ENCODE data around the gene RTN4IP1. TPM values are rescaled to one million over a fixed set of nuclear protein-coding genes. Genes with fewer than 3 reads are reported as not detected.

Gene RTN4IP1, protein sequence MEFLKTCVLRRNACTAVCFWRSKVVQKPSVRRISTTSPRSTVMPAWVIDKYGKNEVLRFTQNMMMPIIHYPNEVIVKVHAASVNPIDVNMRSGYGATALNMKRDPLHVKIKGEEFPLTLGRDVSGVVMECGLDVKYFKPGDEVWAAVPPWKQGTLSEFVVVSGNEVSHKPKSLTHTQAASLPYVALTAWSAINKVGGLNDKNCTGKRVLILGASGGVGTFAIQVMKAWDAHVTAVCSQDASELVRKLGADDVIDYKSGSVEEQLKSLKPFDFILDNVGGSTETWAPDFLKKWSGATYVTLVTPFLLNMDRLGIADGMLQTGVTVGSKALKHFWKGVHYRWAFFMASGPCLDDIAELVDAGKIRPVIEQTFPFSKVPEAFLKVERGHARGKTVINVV
- total RNA-seq (2014; rRNA removed; shearing (Covaris generic)), result 20.1 and 23.3 TPM in 2 replicates

DNA sequence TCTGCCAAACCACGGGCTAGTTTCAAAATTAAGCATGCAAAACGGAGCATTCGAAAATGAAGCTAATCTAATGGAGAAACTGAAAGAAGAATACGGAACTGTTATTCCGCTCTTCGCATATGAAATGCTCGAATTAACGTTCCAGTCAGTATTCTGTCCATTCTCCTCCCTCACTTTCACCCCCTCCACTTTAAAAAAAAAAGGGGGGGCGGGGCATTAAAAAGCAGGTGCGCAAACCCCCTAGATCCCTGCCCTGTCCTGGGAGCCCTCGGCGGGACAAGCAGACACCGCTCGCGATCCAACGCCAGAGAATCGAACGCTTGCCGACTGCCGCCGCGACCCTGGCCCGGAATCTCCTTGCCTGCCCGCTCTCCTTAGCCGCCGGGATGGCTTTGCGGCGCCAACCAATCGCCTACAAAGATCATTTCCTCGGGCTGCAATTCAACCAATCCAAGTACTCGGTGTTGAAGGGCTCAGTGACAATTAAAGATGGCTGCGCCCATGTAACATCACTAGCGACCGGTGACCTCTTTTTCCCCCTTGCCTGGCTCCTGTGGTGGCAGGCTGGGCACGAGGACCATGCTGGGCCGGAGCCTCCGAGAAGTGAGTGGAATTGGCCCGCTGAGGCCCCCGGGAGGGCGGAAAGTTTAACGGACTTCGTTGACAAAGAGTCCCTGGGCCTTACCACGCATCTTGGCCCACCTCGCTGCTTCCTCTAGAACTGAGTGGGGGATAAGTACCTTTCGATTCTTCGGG lies at the start of gene RTN4IP1, which contains the start of gene QRSL1:
Gene RTN4IP1, minus strand, starts transcription at position 396 of the 756 bp plus-strand sequence. CDS start 477 bp downstream, outside the sequence.
Gene QRSL1, plus strand, starts transcription at position 476 of the 756 bp plus-strand sequence. Its CDS starts 104 bp downstream, at position 580.
- peak; percentile 92 for DNase-seq (ENCODE audit: low read depth)

DNA sequence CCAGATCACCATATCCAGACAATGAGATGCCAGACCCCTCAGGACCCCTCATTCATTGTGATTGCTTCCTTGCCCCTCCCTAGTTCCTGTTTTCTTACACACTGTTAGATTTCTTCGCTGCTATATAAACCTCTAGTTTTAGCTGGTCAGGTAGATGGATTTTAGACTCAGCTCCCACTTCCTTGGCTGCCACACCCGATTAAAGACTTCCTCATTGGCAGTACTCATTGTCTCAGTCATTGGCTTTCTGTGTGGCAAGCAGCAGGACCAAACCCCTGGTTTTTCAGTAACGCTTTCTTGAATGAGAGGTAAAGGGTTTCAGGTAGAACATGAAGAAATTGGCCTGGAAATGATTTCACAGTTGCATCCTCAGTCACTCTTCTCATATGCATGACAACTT lies 48.0 kb upstream of the RTN4IP1 start:
- DNase-seq (ENCODE audit: low read depth), result no peak

DNA sequence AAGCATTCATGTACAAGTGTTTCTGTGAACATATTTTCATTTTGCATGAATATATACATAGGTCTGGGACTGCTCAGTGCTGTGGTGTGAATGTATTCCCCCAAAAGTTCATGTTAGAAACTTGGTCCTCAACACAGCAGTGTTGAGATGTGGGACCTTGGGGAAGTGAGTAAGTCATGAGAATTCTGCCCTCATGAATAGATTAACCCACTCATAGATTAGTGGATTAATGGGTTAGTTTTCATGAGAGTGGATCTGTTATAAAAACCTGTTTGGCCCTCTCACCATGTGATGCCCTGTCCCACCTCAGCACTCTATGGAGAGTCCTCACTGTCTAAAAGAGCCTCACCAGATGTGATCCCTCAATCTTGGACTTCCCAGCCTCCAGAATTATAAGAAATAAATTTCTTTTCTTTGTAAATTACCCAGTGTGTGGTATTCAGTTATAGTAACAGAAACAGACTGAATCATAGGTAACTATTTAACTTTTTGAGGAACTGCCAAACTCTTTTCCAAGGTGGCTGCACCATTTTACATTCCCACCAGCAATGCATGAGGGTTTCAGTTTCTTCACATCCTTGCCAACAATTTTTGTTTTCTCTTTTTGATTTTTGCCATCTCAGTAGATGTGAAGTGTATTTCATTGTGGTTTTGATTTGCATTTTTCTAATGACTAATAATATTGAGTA lies 45.4 kb upstream of the RTN4IP1 start:
- no peak for DNase-seq (ENCODE audit: low read depth)

DNA sequence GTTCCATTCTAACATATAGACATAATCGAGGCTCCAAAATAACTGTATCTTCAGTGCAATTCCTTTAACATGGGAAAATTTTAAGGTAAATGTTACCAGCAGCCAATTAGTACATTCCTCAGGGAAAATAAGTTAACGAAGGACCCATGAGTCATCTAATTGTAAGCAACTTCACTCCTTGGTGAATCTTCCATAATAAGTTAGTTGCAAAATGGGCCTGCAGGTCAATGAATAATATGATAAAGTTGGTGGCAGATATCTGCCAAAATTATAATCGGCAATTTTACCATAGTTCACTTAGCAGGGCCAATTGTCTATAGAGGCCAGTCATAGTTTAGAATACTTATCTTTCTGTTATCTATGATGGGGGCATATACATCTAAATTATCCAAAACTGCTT lies 42.4 kb upstream of the RTN4IP1 start:
- no peak for DNase-seq (ENCODE audit: low read depth)

DNA sequence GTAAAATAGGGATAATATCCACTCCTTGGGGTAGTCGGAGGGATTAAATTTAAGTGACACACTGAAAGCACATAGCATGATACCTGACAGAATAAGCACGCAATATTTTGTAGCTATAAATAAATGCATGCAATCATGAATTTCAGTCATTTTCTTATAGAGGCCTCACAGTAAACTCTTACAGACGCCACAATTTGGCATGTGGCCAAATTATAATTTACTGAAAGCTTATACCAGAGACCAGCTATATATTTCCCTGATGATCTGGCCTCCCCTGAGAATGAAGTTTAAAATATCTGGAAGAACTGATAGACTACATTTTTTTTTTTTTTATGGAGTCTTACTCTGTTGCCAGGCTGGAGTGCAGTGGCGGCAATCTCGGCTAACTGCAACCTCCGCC lies 40.9 kb upstream of the RTN4IP1 start:
- DNase-seq (ENCODE audit: low read depth), result no peak

DNA sequence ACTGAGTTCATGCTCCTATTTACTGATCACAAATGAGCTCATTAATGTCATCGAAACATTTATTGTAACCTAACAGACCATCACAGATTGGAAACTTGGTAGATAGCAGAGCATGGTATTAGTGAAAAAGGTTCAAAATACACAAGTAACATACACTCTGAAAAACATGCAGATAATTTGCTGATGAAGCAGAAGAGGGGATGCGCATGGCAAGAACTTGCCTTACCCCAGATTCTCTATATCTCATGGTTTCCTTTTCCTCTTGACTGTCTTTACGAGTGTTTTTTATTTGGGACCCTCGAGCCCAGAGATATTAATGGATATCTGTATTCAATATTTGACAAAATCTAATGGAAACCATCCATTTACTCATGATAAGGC lies 37.7 kb upstream of the RTN4IP1 start:
- no peak for DNase-seq (ENCODE audit: low read depth)

DNA sequence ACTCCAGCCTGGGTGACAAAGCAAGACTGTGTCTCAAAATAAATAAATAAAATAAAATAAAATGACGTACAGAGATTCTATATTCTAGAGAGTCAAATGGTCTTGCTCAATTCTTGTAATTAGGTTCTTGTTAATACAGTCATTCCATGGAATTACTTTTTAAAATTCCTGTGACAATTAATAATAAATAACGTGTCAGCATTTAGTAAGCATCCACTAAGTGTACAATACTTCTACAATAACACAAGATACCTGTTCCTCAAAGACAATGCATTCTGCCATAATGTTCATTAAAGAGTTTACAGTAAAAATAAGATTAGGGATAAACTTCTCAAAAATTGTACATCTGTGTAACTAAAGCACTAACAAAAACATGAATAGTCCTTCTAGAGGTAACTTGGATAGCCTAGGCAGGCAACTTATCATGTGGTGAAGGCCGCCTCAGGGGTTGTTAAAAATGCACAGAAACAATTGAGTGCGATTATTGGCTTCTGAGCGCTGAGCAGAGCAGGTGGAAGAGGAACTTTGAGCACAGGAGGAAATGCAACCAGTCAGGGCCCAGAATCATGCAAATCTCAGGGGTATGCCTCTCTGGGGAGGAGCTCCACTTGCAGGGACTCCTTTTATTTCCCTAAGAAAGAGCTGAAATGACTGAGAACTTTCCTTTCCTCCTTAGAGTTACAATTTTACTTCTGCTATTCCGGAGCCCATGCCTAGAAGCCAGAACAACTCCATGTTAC lies 37.2 kb upstream of the RTN4IP1 start:
- DNase-seq (ENCODE audit: low read depth), result no peak

DNA sequence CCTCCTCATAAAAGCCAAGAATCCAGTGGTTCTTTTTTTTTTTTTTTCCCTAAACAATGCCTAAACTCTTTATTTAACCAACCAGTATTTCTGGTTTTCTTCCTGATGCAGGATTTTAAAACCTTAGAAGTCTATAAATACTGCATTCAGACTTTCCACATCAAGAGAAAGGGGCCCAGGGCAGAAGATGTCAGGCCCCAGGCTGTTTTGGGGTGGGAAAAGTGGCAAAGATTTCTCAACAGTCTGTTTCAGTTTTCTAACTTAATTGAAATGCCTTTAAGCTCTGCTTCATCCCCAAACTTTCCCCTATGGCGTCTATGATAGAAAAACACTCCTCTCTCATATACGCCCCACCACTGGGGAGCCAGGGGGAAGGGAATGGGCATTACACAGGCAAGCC lies 33.2 kb upstream of the RTN4IP1 start:
- DNase-seq (ENCODE audit: low read depth), result no peak

DNA sequence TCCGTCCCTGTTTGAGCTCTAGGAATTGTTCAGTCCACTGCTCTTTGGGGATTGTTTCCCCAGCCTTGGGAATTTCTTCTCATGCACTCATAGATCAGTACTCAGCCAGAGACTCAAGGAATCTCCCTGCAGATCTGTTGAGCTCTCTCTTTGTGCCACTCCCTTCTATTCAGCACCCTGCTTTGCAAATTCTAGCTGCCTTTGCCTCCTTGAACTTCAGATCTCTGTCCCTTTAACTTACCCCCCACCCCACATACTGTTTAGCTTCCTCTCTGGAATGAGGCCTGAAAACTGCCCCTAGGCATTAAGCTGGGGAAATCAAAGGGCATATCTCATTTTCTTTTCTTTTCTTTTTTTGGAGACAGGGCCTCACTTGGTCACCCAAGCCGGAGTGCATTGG lies 30.6 kb upstream of the RTN4IP1 start:
- DNase-seq (ENCODE audit: low read depth), result no peak

DNA sequence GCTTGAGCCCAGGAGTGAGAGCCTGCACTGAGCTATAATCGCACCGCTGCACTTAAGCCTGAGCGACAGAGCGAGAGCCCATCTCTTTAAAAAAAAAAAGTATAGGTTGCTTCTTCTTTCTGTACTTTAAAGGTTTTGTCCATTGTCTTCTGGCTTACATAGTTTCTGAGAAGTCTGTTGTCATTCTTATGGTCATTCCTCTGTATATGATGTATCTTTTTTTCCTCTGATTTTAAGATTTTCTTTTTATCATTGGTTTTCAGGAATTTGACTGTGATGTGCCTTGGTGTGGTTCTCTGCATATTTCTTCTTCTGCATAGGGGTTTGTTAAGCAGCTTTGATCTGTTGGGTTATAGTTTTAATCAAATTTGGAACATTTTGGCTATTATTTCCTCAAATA lies 29.2 kb upstream of the RTN4IP1 start:
- no peak for DNase-seq (ENCODE audit: low read depth)

DNA sequence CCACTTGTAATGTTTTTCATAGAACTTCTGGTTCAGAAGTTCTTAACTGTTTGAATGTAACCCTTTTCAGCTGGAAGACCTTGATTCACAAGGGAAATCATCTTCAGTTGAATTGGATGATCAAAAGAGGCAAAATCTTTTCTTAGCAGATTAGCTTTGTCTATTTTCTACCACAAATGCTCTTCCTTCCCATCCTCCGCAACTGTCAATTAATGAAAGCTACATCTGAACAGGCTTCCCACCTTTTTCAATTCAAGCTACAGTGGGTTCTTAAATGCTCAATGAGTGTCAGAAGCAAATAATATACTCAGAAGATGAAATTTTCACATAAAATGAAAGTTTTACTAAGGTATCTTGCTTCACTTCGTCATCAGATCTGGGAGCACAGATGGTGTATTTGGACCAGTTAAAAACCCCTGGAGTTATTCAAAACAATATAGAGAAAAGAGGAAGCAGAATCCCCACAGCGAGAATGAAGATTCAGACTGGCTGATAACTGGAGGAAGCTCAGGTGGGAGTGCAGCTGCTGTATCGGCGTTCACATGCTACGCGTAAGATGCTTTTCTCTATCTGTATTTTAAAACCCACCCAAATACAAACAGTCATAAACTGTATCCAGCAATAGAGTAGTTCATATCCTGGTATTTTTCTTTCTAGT lies 19.5 kb upstream of the RTN4IP1 start:
- DNase-seq (ENCODE audit: low read depth), result no peak

DNA sequence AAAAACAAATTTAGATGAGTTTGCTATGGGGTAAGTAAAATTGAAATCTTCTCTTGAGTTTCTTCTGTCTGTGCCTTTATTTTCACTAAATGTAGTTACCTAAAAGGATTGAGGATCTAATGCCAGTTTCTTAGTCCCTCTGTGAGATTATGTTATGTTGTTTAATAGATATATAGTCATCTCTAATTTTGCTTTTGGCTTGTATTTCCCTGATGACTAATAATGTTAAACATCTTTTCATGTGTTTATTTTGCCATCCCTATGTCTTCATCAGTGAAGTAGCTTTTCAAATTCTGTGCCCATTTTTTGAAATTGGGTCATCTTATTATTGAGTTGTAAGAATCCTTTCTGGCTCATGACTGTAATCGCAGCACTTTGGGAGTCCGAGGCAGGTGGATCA lies 13.8 kb upstream of the RTN4IP1 start:
- no peak for DNase-seq (ENCODE audit: low read depth)

DNA sequence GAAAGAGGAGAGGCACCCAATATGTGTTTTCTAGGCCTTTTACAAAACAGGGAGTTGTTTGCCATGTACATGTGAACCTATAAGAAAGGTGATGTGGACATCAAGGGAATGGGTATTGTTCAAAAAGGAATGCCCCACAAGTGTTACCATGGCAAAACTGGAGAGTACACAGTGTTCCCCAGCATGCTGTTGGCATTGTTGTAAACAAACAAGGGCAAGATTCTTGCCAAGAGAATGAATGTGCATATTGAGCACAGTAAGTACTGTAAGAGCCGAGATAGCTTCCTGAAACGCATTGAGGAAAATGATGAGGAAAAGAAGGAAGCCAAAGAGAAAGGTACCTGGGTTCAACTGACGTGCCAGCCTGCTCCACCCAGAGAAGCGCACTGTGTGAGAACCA lies 13.2 kb upstream of the RTN4IP1 start:
- DNase-seq (ENCODE audit: low read depth), result no peak

DNA sequence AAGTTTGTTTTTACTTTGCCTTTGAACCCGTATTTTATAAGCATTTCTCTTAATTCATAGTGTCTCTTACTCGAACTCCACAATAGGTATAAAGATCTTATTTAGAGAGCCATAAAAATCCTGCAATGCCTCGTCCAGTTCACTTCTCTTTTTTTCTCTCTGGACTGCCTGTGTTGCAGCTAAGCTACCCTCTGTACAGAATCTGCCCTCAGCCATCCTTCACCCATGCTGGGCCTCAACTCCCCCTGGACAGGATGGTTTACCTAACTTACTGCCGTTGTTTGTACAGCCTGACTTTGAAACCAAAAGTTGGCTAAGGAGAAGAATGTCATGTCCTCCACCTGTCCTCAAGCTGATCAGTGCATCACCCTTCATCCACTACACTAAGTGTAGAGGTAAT lies 10.5 kb upstream of the RTN4IP1 start:
- no peak for DNase-seq (ENCODE audit: low read depth)

DNA sequence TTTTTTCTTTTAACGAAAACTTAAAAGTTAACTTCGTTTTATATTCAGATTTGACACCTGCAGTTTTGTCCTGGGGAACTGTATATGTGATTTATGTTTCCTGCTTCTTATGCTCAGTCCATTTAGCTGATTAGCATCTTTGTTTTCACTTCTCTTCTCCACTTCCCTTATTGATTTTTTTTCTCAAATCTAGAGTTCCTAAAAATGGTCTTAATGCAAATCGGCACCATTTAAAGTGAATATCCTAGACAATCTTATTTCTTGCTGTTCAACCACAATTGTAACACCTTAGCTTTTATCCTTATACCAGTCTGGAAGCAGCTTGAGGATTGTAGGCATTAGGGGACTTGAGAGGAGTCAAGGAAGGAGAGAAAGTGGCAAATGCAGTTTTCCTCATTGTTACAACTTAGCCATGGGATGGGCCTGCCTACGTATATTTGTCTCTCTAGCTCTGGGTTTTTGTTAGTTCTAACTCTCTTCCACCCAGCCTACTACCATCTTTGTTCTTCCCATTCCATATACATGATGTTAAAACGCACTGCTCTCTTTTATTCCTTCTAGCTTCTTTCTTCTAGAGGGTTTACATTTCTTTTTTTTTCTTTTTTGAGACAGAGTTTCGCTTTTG lies 8.5 kb upstream of the RTN4IP1 start:
- no peak for DNase-seq (ENCODE audit: low read depth)

DNA sequence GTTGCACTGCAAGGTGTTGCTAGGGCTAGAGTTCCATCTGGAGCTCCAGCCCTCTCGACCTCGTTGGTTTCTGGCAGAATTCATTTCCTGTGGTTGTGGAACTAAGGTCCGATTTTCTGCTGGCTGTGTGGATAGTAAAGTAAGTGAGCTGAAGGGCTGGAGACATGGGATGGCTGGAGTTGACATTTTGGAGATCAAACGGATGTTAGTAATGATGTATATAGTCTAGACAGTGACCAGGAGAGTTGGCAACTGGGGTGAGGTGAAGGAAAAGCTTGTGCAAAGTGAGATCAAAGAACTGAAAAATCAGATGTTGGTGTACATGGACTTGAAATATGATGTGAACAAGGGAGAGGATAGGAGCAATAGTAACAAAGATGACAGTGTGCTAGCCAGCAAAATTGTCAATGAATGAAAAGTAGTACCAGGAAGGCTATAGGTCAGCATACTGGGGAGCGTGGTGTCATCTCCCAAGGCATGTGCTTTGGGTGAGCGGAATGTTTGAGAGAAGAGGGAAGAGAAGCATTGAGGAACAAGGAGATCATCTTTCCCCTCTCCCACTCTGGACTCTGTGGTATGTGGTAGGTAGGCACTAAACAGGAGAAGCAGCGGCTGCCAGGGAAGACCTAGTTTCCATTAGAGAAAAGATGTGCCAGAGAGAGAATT lies 7.9 kb upstream of the RTN4IP1 start:
- no peak for DNase-seq (ENCODE audit: low read depth)

DNA sequence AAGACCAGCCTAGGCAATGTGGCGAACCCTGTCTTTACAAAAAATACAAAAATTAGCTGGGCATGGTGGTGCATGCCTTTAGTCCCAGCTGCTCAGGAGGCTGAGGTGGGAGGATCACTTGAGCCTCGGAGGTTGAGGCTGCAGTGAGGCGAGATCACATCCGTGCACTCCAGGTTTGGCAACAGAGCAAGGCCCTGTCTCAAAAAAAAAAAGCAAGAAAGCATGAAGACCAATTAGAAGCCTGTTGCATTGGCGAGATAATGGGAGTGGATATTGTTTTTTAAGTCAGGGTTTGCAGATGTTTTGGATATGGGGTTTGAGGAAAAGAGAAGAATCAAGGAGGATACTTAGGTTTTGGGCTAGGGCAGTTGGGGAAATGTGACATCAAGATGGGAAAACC lies 5.3 kb upstream of the RTN4IP1 start:
- DNase-seq (ENCODE audit: low read depth), result no peak

DNA sequence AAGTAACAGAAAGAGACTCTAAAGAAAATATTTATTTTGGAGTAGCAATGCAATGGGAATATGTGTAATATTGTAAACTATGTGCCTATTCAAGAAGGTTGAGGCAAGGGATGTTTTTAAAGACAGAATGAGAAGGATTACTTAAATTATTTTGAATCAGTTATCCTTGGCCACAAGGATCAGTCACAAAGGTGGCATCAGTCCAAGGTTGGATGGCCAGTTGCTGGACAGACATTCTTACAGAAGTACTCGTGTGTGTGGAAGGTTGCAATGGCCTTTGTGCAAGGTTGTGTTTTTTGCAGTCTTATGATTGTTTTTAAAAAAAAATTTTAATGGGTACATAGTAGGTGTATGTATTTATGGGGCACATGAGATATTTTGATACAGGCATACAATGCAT lies 2.0 kb upstream of the RTN4IP1 start:
- DNase-seq (ENCODE audit: low read depth), result no peak

DNA sequence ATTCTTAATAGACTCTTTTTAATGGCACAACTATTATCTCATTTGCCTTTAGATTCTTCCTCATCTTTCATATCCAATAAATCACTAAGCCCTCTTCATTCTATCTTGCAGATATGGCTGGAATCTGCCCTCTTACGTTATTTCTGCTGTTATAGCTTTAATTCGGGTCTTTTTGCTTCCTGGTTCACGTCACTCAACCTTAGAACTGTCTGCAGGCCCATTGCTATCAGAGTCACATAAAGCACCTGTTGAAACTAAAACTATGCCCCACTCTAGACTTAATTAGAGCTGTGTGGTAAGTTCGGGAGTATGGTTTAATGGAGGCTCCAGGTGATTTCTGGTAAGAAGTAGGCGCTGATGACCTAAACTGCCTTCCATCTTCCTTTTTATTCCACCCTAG lies 1.1 kb upstream of the RTN4IP1 start:
- DNase-seq (ENCODE audit: low read depth), result no peak

DNA sequence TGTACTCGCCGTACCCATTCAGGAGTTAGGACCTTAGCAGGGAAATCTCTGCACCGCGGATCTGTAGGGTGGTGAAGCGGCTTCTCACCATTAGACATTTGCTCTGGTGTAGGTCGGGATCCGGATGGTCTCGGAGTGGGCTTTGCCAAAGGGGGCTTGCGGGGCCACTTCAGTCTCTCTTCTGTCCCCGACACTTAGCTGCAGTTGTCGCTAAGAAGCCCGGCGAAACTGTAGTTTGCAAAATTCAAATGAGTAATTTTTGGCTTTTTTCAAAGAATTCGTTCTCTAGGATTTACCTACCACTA lies 513 bp upstream of the RTN4IP1 start:
- no peak for DNase-seq (ENCODE audit: low read depth)
